Middle frontal gyrus (tissue), 1 donor: ENCODE measurements around the gene EIF1AX.
"Not testable (repeated sequence)": the region's sequence is repeated elsewhere in the genome, so short reads cannot be mapped to it uniquely, and the experiment has no call there.

Source experiments
- DNase-seq: peaks from one replicate; pipeline ENCODE4 v3.0.0-alpha.2; 2015; ENCODE audit warnings: low spot score; ENCODE audit errors: extremely low spot score

EIF1AX gene

GRCh38 chrX:20141281-20142220 is at the start of gene EIF1AX:
TSS of gene EIF1AX (minus strand) at chrX:20141838. CDS start at chrX:20141640, 198 bp downstream.
- peak; percentile 80 for DNase-seq

- no peak for DNase-seq
These were observed 47.5 kb upstream of the EIF1AX start for GRCh38 chrX:20189171-20189570.

GRCh38 chrX:20181598-20182329 is 40.1 kb upstream of the EIF1AX start:
- no peak for DNase-seq

GRCh38 chrX:20177093-20177492 is 35.5 kb upstream of the EIF1AX start:
- no peak for DNase-seq

DNA sequence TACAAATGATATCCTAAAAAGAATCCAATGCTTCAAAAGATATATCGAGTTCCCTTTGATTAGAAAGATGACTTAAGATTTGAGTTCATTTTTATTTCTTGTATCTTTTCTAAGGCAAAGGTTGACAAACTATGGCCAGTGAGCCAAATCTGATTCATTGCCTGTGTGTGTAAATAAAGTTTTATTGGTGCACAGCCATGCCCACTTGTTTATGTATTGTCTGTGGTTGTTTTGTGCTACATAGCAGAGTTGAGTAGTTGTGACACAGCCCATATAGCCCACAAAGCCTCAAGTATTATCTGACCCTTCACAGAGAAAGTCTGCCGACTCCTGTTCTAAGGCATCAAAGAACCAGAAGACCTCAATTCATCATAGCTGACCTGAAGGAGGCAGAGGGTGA is 32.2 kb upstream of the EIF1AX start:
- no peak for DNase-seq

DNA sequence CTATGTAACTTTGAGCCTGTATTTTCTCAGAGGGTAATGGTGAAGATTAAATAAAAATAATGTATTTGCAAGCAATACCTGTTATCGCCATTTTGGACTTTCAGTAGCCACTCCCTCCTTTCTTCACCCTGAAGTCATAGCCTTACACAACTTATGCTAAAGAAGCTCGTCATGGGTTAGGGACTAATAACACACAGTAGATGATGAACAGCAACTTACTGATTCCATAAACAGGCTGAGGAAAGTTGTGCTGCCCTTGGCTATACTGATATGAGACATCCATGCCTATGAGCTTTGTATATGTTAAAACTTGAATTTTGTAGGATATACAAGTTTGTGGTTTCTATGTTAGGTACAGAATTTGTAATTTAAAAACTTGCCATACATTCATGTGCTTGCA is 31.7 kb upstream of the EIF1AX start:
- no peak for DNase-seq

- no peak for DNase-seq
These were observed 30.2 kb upstream of the EIF1AX start for GRCh38 chrX:20171887-20172286.

DNA sequence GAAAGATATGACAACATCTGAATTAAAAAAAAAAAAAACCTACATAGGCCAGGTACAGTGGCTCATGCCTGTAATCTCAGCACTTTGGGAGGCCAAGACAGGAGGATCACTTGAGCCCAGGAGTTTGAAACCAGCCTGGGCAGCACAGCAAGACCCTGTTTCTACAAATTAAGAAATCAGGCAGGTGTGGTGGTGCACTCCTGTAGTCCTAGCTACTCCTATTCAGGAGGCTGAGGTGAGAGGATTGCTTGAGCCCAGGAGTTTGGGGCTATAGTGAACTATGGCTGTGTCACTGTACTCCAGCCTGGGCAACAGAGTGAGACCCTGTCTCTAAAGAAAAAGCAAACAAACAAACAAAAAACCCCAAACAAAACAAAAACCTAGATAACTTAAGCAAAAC is 20.9 kb upstream of the EIF1AX start:
- not testable (repeated sequence) for DNase-seq

- no peak for DNase-seq
These were observed 18.3 kb upstream of the EIF1AX start for GRCh38 chrX:20159797-20160385.

GRCh38 chrX:20151689-20152088 is 10.1 kb upstream of the EIF1AX start:
- DNase-seq = no peak

GRCh38 chrX:20149326-20149725 is 7.7 kb upstream of the EIF1AX start:
- DNase-seq = no peak

DNA sequence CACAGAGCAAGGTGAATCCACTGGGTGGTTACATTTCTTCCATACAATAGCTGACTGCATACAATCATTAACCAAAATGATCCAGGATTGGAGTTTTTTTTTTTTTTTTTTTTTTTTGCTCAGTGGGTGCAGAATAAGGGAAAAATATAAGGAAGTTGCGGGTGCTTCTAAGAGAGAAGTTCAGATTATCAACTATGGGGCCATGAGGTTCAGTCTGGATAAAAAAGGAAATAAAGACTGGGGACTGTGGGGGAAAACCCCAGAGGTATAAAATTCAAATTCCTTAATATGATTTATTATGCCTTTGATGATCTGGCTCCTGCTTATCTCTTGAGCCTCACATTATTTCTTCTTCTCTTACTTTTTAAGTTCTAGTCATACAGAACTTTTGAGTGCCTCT is 5.9 kb upstream of the EIF1AX start:
- no peak for DNase-seq

DNA sequence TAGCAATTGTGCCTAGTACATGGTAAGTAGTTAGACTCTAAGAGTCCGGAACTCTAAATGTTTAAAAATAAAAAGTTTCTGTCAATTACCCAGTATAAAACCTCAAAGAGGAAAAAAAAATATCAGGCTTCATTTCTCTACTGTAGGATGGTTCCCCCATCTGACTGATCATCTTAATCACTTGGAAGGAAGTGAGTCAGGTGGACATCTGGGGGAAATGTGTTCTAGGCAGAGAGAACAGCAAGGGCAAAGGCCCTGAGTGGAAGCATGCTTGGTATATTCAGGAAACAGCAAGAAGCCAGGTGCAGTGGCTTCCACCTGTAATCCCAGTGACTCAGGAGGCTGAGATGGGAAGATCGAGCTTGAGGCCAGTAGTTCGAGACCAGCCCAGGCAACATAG is 2.9 kb upstream of the EIF1AX start:
- DNase-seq = no peak

- DNase-seq = no peak
These were observed 1.9 kb upstream of the EIF1AX start for GRCh38 chrX:20143561-20143960.

DNA sequence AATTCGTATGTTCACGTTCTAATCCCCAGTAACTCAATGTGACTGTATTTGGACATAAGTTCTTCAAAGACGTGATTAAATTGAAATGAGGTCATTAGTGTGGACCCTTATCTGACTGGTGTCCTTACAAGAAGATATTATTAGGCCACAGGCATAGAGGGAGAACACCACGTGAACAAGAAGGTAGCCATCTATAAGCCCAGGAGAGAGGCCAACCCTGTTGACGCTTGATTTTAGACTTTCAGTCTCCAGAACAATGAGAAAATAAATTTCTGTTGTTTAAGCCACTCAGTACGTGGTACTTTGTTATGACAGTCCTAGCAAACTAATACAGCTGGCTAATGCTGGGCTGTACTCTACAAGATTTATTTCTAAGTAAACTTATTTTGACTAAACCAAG is 1.5 kb upstream of the EIF1AX start:
- no peak for DNase-seq

DNA sequence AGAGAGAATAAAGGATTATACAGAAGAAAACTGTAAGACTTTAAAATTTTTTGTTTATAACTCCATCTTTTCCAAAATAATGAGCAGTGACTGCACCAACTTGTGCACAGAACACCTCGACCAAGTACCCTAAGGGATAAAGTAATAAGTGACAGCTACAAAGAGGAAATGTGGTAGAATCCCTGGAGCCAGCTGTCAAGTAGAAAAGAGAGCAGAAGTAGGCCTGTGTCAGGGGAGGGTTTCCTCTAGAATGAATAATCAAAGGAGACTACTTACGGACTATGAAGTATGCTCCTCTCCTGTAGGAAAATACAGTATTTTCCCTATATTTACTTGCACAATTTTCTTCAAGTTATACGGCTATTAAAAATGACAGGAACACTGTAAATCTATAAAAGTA is 1.2 kb downstream of the EIF1AX start:
- no peak for DNase-seq

- no peak for DNase-seq
These were observed 1.7 kb downstream of the EIF1AX start for GRCh38 chrX:20139966-20140365.

- DNase-seq = no peak
These were observed 5.7 kb downstream of the EIF1AX start for GRCh38 chrX:20135944-20136343.

- no peak for DNase-seq
These were observed 9.0 kb downstream of the EIF1AX start for GRCh38 chrX:20132666-20133065.

DNA sequence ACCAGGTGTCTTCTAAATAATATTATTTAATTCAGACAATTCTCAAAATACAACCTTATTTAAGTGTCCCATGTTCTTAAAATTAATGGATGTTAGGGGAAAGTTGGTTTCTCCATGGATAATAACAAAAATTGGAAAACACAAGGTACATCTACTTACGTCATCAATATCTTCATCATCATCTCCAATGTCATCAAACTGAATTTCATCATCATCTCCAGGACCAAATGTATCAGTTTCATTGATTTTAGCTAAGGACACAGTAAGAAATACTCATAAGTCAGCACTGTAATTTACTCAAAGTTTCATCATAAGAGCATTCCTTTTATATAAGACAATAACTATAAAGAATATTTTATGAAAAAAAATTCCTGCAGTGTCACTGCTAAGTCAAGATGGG is 11.3 kb downstream of the EIF1AX start:
- no peak for DNase-seq

- no peak for DNase-seq
These were observed 12.1 kb downstream of the EIF1AX start for GRCh38 chrX:20129547-20129946.

GRCh38 chrX:20128670-20129069 is 13.0 kb downstream of the EIF1AX start:
- DNase-seq = no peak
